Uterus (tissue), 2 donors: Measurements from ENCODE around the gene SPON2.

Source experiments
- CTCF ChIP-seq, 4 experiments: fragments of 200-600 bp in 2 of 4; fragments of 450-650 bp in 2 of 4; sonication (generic) in 2 of 4; IDR thresholded peaks; one replicate each; pipeline ENCODE4 v1.5.1; 2016 to 2019; ENCODE audit warnings: antibody characterized with exemption in 4 of 4, mild to moderate bottlenecking in 2 of 4, moderate library complexity in 1 of 4
- POLR2A ChIP-seq, 2 donors: fragments of 450-650 bp; IDR thresholded peaks; one replicate each; pipeline ENCODE4 v1.6.1; 2016; ENCODE audit warnings: antibody characterized with exemption in 2 of 2, mild to moderate bottlenecking in 1 of 2, moderate library complexity in 1 of 2

GRCh38 chr4:1152290-1152689, 20.1 kb downstream of the SPON2 start:
- TF ChIP-seq CTCF (IDR thresholded peaks at IDR 0.05) (no peak), POLR2A (IDR thresholded peaks at IDR 0.05) (no peak)
